ENCODE results near the gene OPHN1. TPM values are rescaled to one million over a fixed set of nuclear protein-coding genes. Genes with fewer than 3 reads are reported as not detected.

OPHN1 gene
- total and polyA plus RNA-seq, 2 experiments from 2014 or later = 2.2 to 3.8 TPM

- DNase-seq (ENCODE audit: low spot score) = no peak
- no peaks in the 10 kb centered on the region for H3K36me3 ChIP-seq (ENCODE audit: insufficient read depth)
- H3K27ac ChIP-seq (ENCODE audit: low read depth) = no peak overlapping the region
- no peaks in the 10 kb centered on the region for H3K27me3 ChIP-seq (ENCODE audit: insufficient read depth)
- TF ChIP-seq REST (IDR thresholded peaks at IDR 0.05; ENCODE audit: unreplicated experiment) (no peak), ZNF114 (CRISPR knock-in tag; IDR thresholded peaks at IDR 0.05) (no peak), NANOG (IDR thresholded peaks at IDR 0.05; ENCODE audit: borderline replicate concordance) (no peak), CTCF (conservative IDR thresholded peaks at IDR 0.05; ENCODE audit: low read depth in 2 of 2) (no peak), STAT1 (IDR thresholded peaks at IDR 0.05; ENCODE audit: unreplicated experiment) (no peak), ZNF331 (CRISPR knock-in tag; IDR thresholded peaks at IDR 0.05; ENCODE audit: low read depth) (no peak), CREB1 (CRISPR knock-in tag; IDR thresholded peaks at IDR 0.05; ENCODE audit: low read depth) (no peak), JUNB (IDR thresholded peaks at IDR 0.05; ENCODE audit: unreplicated experiment) (no peak)
- no peaks in the 10 kb centered on the region for H3K9me3 Mint-ChIP-seq
- no peaks in the 10 kb centered on the region for H3K36me3 Mint-ChIP-seq (ENCODE audit: low read depth)
- H3K4me3 ChIP-seq = no peak overlapping the region
- H2AFZ ChIP-seq = no peak overlapping the region
- no peaks in the 10 kb centered on the region for H3K9me2 ChIP-seq (ENCODE audit: insufficient read depth)
- no peaks in the 10 kb centered on the region for H3F3A ChIP-seq (replicated peaks; ENCODE audit: low read depth)
- H3K4me3 Mint-ChIP-seq = no peak overlapping the region
- H3K4me1 ChIP-seq (ENCODE audit: insufficient read depth) = no peaks in the 10 kb centered on the region
- no peaks in the 10 kb centered on the region for H3K4me1 Mint-ChIP-seq
- no peak overlapping the region for H3K4me2 ChIP-seq
- H4K20me1 ChIP-seq (replicated peaks; ENCODE audit: insufficient read depth) = no peaks in the 10 kb centered on the region
- ATAC-seq = no peak
- H3K79me2 ChIP-seq (replicated peaks; ENCODE audit: insufficient read depth) = no peaks in the 10 kb centered on the region
- H3K27ac Mint-ChIP-seq = no peak overlapping the region
- H3K27me3 Mint-ChIP-seq (ENCODE audit: insufficient read depth, low read depth, poor library complexity) = no peaks in the 10 kb centered on the region
Measured at GRCh38 chrX:68451720-68452119, 18.4 kb upstream of the OPHN1 start.

GRCh38 chrX:68443155-68443868, 10.0 kb upstream of the OPHN1 start:
- Mint-ChIP-seq H3K36me3 (ENCODE audit: low read depth) (no peaks in the 10 kb centered on the region), H3K27ac (no peak overlapping the region), H3K4me3 (no peak overlapping the region), H3K4me1 (no peaks in the 10 kb centered on the region), H3K27me3 (ENCODE audit: insufficient read depth, low read depth, poor library complexity) (no peaks in the 10 kb centered on the region), H3K9me3 (no peaks in the 10 kb centered on the region)
- DNase-seq (ENCODE audit: low spot score) (no peak), ATAC-seq (no peak)
- no peaks in the 10 kb centered on the region for H4K20me1 ChIP-seq (replicated peaks; ENCODE audit: insufficient read depth)
- H3K4me1 ChIP-seq (ENCODE audit: insufficient read depth) = no peaks in the 10 kb centered on the region
- H3K27me3 ChIP-seq (ENCODE audit: insufficient read depth) = no peaks in the 10 kb centered on the region
- H2AFZ ChIP-seq = no peak overlapping the region
- H3K4me3 ChIP-seq = no peak overlapping the region
- H3F3A ChIP-seq (replicated peaks; ENCODE audit: low read depth) = no peaks in the 10 kb centered on the region
- no peak overlapping the region for H3K27ac ChIP-seq (ENCODE audit: low read depth)
- no peaks in the 10 kb centered on the region for H3K9me2 ChIP-seq (ENCODE audit: insufficient read depth)
- H3K79me2 ChIP-seq (replicated peaks; ENCODE audit: insufficient read depth) = no peaks in the 10 kb centered on the region
- TF ChIP-seq POLR2AphosphoS5 (IDR thresholded peaks at IDR 0.05; ENCODE audit: low read depth) (no peak), NANOG (IDR thresholded peaks at IDR 0.05; ENCODE audit: borderline replicate concordance) (no peak), JUNB (IDR thresholded peaks at IDR 0.05; ENCODE audit: unreplicated experiment) (no peak), STAT1 (IDR thresholded peaks at IDR 0.05; ENCODE audit: unreplicated experiment) (no peak), EZH2phosphoT487 (IDR thresholded peaks at IDR 0.05; ENCODE audit: unreplicated experiment) (no peak)
- H3K36me3 ChIP-seq (ENCODE audit: insufficient read depth) = no peaks in the 10 kb centered on the region
- no peak overlapping the region for H3K4me2 ChIP-seq
